HuH-7.5 (cell line): ENCODE measurements around the gene IL20.

Experiments
- DNase-seq: peaks from one replicate; pipeline ENCODE4 v3.0.0; 2011; ENCODE audit warnings: low spot score

The IL20 gene

GRCh38 chr1:206864939-206865671 lies at the start of gene IL20:
IL20 (plus strand) TSS chr1:206865623; CDS start chr1:206865853, 230 bp downstream.
- DNase-seq: peak; percentile 23

- no peak for DNase-seq
Measured at GRCh38 chr1:206816390-206817287, 48.8 kb upstream of the IL20 start.

- DNase-seq: no peak
Measured at GRCh38 chr1:206821493-206821892, 43.9 kb upstream of the IL20 start.

- no peak for DNase-seq
Measured at GRCh38 chr1:206823727-206824126, 41.7 kb upstream of the IL20 start.

GRCh38 chr1:206824331-206824730 lies 41.1 kb upstream of the IL20 start:
- no peak for DNase-seq

- no peak for DNase-seq
Measured at GRCh38 chr1:206826394-206826793, 39.0 kb upstream of the IL20 start.

- no peak for DNase-seq
Measured at GRCh38 chr1:206828061-206828460, 37.4 kb upstream of the IL20 start.

- DNase-seq: no peak
Measured at GRCh38 chr1:206828765-206829164, 36.7 kb upstream of the IL20 start.

GRCh38 chr1:206829282-206829681 lies 36.1 kb upstream of the IL20 start:
- no peak for DNase-seq

GRCh38 chr1:206829875-206830274 lies 35.5 kb upstream of the IL20 start:
- no peak for DNase-seq

GRCh38 chr1:206831650-206832049 lies 33.8 kb upstream of the IL20 start:
- DNase-seq: no peak

GRCh38 chr1:206832352-206832880 lies 33.0 kb upstream of the IL20 start:
- DNase-seq: no peak

- no peak for DNase-seq
Measured at GRCh38 chr1:206833106-206833680, 32.2 kb upstream of the IL20 start.

- DNase-seq: no peak
Measured at GRCh38 chr1:206833801-206834200, 31.6 kb upstream of the IL20 start.

GRCh38 chr1:206834217-206834616 lies 31.2 kb upstream of the IL20 start:
- DNase-seq: no peak

GRCh38 chr1:206834711-206835110 lies 30.7 kb upstream of the IL20 start:
- DNase-seq: no peak

- DNase-seq: no peak
Measured at GRCh38 chr1:206835186-206835585, 30.2 kb upstream of the IL20 start.

- no peak for DNase-seq
Measured at GRCh38 chr1:206836111-206836510, 29.3 kb upstream of the IL20 start.

GRCh38 chr1:206839006-206839560 lies 26.3 kb upstream of the IL20 start:
- no peak for DNase-seq

- DNase-seq: no peak
Measured at GRCh38 chr1:206839857-206840256, 25.6 kb upstream of the IL20 start.

- no peak for DNase-seq
Measured at GRCh38 chr1:206841609-206842323, 23.7 kb upstream of the IL20 start.

- no peak for DNase-seq
Measured at GRCh38 chr1:206842854-206843253, 22.6 kb upstream of the IL20 start.
